SU-DHL-6 (cell line): ENCODE measurements around the gene SDK1.

Experiments
- CTCF ChIP-seq: fragments of 200-600 bp; sonication (generic); IDR thresholded peaks from one replicate; pipeline ENCODE4 v1.5.1; 2017; ENCODE audit warnings: antibody characterized with exemption, mild to moderate bottlenecking, low read length, moderate library complexity; ENCODE audit not compliant: insufficient read depth, poor library complexity, severe bottlenecking
- EZH2phosphoT487 ChIP-seq: fragments of 200-600 bp; sonication (generic), shearing (Covaris generic); conservative IDR thresholded peaks from 2 replicates; pipeline ENCODE4 v1.6.1; 2018; ENCODE audit warnings: mild to moderate bottlenecking, antibody characterized with exemption, low read length, moderate library complexity, mixed read lengths

GRCh38 chr7:3378390-3379150 is 77.5 kb downstream of the SDK1 start:
- TF ChIP-seq CTCF (no peak), EZH2phosphoT487 (no peak)
